HepG2 (cell line): ENCODE results near the gene BCAS1. TPM values are rescaled to one million over a fixed set of nuclear protein-coding genes. Genes with fewer than 3 reads are reported as not detected.

Source experiments
- ATAC-seq: fragments of 200-7000 bp; cut with Tn5 transposase; 3 replicates; pipeline ENCODE4 v1.9.1; 2020; ENCODE audit warnings: mild to moderate bottlenecking, moderate library complexity
- BruUV-seq: library from RNA; stranded (reverse); fragments of 400-500 nt; replicated peaks from 2 replicates; lab custom pipeline; 2021; lab: Mats Ljungman, UMichigan
- CTCF ChIA-PET: fragments of 300-600 bp; formaldehyde crosslinking; extraction: SDS; loops from one replicate; lab custom pipeline; 2021; ENCODE audit warnings: low total read pairs, inconsistent platforms, low intra/inter-chr PET ratio; lab: Yijun Ruan, JAX
- POLR2A ChIA-PET: fragments of 350-600 bp; sonication (Branson Sonifier 250); formaldehyde crosslinking; loops from one replicate; lab custom pipeline; 2020; ENCODE audit warnings: antibody characterized with exemption, inconsistent platforms; lab: Yijun Ruan, JAX
- DNase-seq: peaks from one replicate; pipeline ENCODE4 v3.0.0-alpha.2; 2015; ENCODE audit warnings: low spot score
- FAIRE-seq: peaks from 3 replicates; lab custom pipeline; 2011; peaks lifted over from hg19 to GRCh38; lab: Jason Lieb, UNC
- H2AFZ ChIP-seq: one replicate; pipeline ENCODE4 v1.6.1; 2011; ENCODE audit warnings: low read length, inconsistent platforms
- H3K27ac ChIP-seq: fragments of 300-600 bp; 3 replicates; pipeline ENCODE4 v1.8.0; 2011; ENCODE audit warnings: mixed run types, mild to moderate bottlenecking, mixed read lengths, low read length, inconsistent platforms; ENCODE audit not compliant: insufficient read depth; ENCODE audit errors: extremely low read length
- H3K27me3 ChIP-seq, 2 experiments: fragments of 200-600 bp in 1 of 2; 2 replicates in 1 of 2; 3 replicates in 1 of 2; pipeline versions ENCODE4 v1.6.0 to v1.8.0; 2011; ENCODE audit warnings: low read length in 2 of 2, mild to moderate bottlenecking in 2 of 2, moderate library complexity in 2 of 2, inconsistent platforms in 1 of 2; ENCODE audit not compliant: insufficient read depth in 2 of 2, control insufficient read depth in 1 of 2
- H3K36me3 ChIP-seq, 2 experiments: fragments of 200-600 bp in 1 of 2; replicated peaks in 1 of 2; 2 replicates in 1 of 2; 3 replicates in 1 of 2; pipeline versions ENCODE4 v1.5.1 to v1.8.0; 2011; ENCODE audit warnings: low read length in 2 of 2, inconsistent platforms in 1 of 2; ENCODE audit not compliant: insufficient read depth in 2 of 2, control insufficient read depth in 1 of 2
- H3K4me1 ChIP-seq: 2 replicates; pipeline ENCODE4 v1.5.1; 2012; ENCODE audit warnings: low read length, inconsistent platforms; ENCODE audit not compliant: insufficient read depth
- H3K4me2 ChIP-seq: 2 replicates; pipeline ENCODE4 v1.6.0; 2011; ENCODE audit warnings: low read depth, low read length, inconsistent platforms
- H3K4me3 ChIP-seq, 3 experiments: fragments of 200-600 bp in 1 of 3; sonication (generic), shearing (Covaris generic) in 1 of 3; replicated peaks in 1 of 3; 2 replicates each; pipeline ENCODE4 v1.5.1; 2011 to 2016; ENCODE audit warnings: low read length in 3 of 3, inconsistent platforms in 2 of 3, low read depth in 2 of 3, mild to moderate bottlenecking in 2 of 3, control low read depth in 1 of 3, mixed read lengths in 1 of 3; ENCODE audit not compliant: insufficient read depth in 1 of 3
- H3K79me2 ChIP-seq: one replicate; pipeline ENCODE4 v1.6.1; 2011; ENCODE audit warnings: low read length, inconsistent platforms; ENCODE audit not compliant: insufficient read depth
- H3K9ac ChIP-seq: 2 replicates; pipeline ENCODE4 v1.6.0; 2011; ENCODE audit warnings: mild to moderate bottlenecking, low read depth, low read length, inconsistent platforms; ENCODE audit not compliant: insufficient read depth
- H3K9me3 ChIP-seq: 2 replicates; pipeline ENCODE4 v1.5.1; 2012; ENCODE audit warnings: mild to moderate bottlenecking, low read length
- H4K20me1 ChIP-seq: 2 replicates; pipeline ENCODE4 v1.6.0; 2011; ENCODE audit warnings: inconsistent platforms, mild to moderate bottlenecking, low read length, moderate library complexity; ENCODE audit not compliant: insufficient read depth
- CCDC6 ChIP-seq: sonication (generic); formaldehyde crosslinking; IDR thresholded peaks from 2 replicates; pipeline ENCODE4 v1.8.1; 2022; ENCODE audit warnings: mild to moderate bottlenecking, missing genetic modification reagents, moderate library complexity
- CREM ChIP-seq, 2 experiments: sonication (generic) in 1 of 2; formaldehyde crosslinking in 1 of 2; IDR thresholded peaks; 2 replicates each; pipeline versions ENCODE4 v1.4.0 to v1.6.1; 2016 to 2020; ENCODE audit warnings: antibody characterized with exemption in 1 of 2, mild to moderate bottlenecking in 1 of 2, missing genetic modification reagents in 1 of 2
- ETV5 ChIP-seq: IDR thresholded peaks from 2 replicates; pipeline ENCODE4 v1.6.1; 2018; ENCODE audit warnings: missing biosample characterization, missing genetic modification reagents, inconsistent platforms, borderline replicate concordance
- HNRNPUL1 ChIP-seq: fragments of 200-400 bp; formaldehyde crosslinking; IDR thresholded peaks from 2 replicates; pipeline ENCODE4 v1.6.1; 2017; ENCODE audit warnings: low read depth, mild to moderate bottlenecking, low read length, moderate library complexity
- KDM1A ChIP-seq: IDR thresholded peaks from 2 replicates; pipeline ENCODE4 v1.6.1; 2016; ENCODE audit warnings: missing compliant biosample characterization
- NR2F1 ChIP-seq, 2 experiments: fragments of 450-650 bp in 1 of 2; formaldehyde crosslinking in 1 of 2; IDR thresholded peaks; 2 replicates each; pipeline versions ENCODE4 v1.5.0 to v1.6.1; 2016 to 2020; ENCODE audit warnings: mild to moderate bottlenecking in 1 of 2, missing compliant biosample characterization in 1 of 2, missing genetic modification reagents in 1 of 2, moderate library complexity in 1 of 2
- SOX6 ChIP-seq, 2 experiments: fragments of 450-650 bp in 1 of 2; sonication (generic) in 1 of 2; formaldehyde crosslinking in 1 of 2; IDR thresholded peaks; 2 replicates each; pipeline versions ENCODE4 v1.4.0 to v1.6.1; 2017 to 2020; ENCODE audit warnings: antibody characterized with exemption in 1 of 2, mild to moderate bottlenecking in 1 of 2, missing genetic modification reagents in 1 of 2
- SPEN ChIP-seq: sonication (generic); formaldehyde crosslinking; IDR thresholded peaks from 2 replicates; pipeline ENCODE4 v1.5.1; 2020; ENCODE audit warnings: low read depth, mild to moderate bottlenecking, missing genetic modification reagents
- TP53 ChIP-seq: sonication (generic); formaldehyde crosslinking; conservative IDR thresholded peaks from 2 replicates; pipeline ENCODE4 v1.4.0; 2020; ENCODE audit warnings: missing genetic modification reagents
- ZKSCAN5 ChIP-seq: sonication (generic); formaldehyde crosslinking; IDR thresholded peaks from 2 replicates; pipeline ENCODE4 v1.5.1; 2020; ENCODE audit warnings: mild to moderate bottlenecking, missing genetic modification reagents
- ZNF160 ChIP-seq: sonication (generic); formaldehyde crosslinking; IDR thresholded peaks from 2 replicates; pipeline ENCODE4 v1.8.0; 2022; ENCODE audit warnings: mild to moderate bottlenecking, inconsistent platforms, missing genetic modification reagents
- ZNF326 ChIP-seq: sonication (generic); formaldehyde crosslinking; IDR thresholded peaks from 2 replicates; pipeline ENCODE4 v1.4.0; 2020; ENCODE audit warnings: missing genetic modification reagents, borderline replicate concordance
- ZNF337 ChIP-seq: sonication (generic); formaldehyde crosslinking; IDR thresholded peaks from 2 replicates; pipeline ENCODE4 v1.5.1; 2020; ENCODE audit warnings: missing genetic modification reagents, low read depth, mild to moderate bottlenecking, borderline replicate concordance
- ZNF530 ChIP-seq: sonication (generic); formaldehyde crosslinking; IDR thresholded peaks from 2 replicates; pipeline ENCODE4 v1.5.0; 2020; ENCODE audit warnings: low read depth, mild to moderate bottlenecking, missing genetic modification reagents
- ZNF629 ChIP-seq: sonication (generic); formaldehyde crosslinking; conservative IDR thresholded peaks from 2 replicates; pipeline ENCODE4 v1.5.0; 2020; ENCODE audit warnings: missing genetic modification reagents
- ZNF768 ChIP-seq: sonication (generic); formaldehyde crosslinking; IDR thresholded peaks from 2 replicates; pipeline ENCODE4 v1.4.0; 2020; ENCODE audit warnings: missing genetic modification reagents
- ZNF816 ChIP-seq: sonication (generic); formaldehyde crosslinking; IDR thresholded peaks from 2 replicates; pipeline ENCODE4 v1.8.0; 2022; ENCODE audit warnings: missing genetic modification reagents, mild to moderate bottlenecking, borderline replicate concordance
- WGBS: methylation state at CpG from one replicate; pipeline ENCODE4 v1.1.6; 2017; ENCODE audit warnings: low lambda C conversion rate; 5-methylcytosine and 5-hydroxymethylcytosine counted together
- in situ Hi-C: cut with HindIII; loops from 2 replicates; pipeline ENCODE4 v1.10.0; 2017; ENCODE audit warnings: low pct_unique_long_range_greater_than_20kb; ENCODE audit not compliant: extremely low pct_ligation_motif_present
- intact Hi-C: fragments of 100-400 bp; cut with micrococcal nuclease; formaldehyde crosslinking; loops from one replicate; pipeline ENCODE4 v1.10.0; 2022; ENCODE audit not compliant: unreplicated experiment
- polyA plus RNA-seq, 8 experiments: library from polyadenylated mRNA; depleted of rRNA in 3 of 8; stranded (reverse) in 7 of 8; unstranded in 1 of 8; fragments of >200 nt; fragmentation: Illumina TruSeq in 4 of 8; extraction: Trizol in 4 of 8; gene quantifications; 2 replicates each; pipeline versions ENCODE4 v1.2.1 to v1.2.3, GENCODE V29; 2011 to 2016; ENCODE audit warnings: low read depth in 4 of 8, missing spikeins in 1 of 8, mixed read lengths in 1 of 8; ENCODE audit not compliant: insufficient read depth in 1 of 8
- total RNA-seq, 5 experiments: library from RNA; depleted of rRNA; stranded (reverse); fragments of >200 nt; fragmentation: Illumina TruSeq; extraction: Trizol; gene quantifications; 2 replicates each; pipeline ENCODE4 v1.2.3, GENCODE V29; 2016; ENCODE audit warnings: low read depth in 1 of 5
- TF ChIP-seq, protein P1 (sequence below): sonication (generic); formaldehyde crosslinking; IDR thresholded peaks from 2 replicates; pipeline ENCODE4 v1.4.0; 2020; ENCODE audit warnings: missing genetic modification reagents

BCAS1 gene
- total and polyA plus RNA-seq, 2 of the 13 experiments (the other 11 are each of a cell fraction or from before 2014, with no cell fraction given), result 0.55 to 0.91 TPM

DNA sequence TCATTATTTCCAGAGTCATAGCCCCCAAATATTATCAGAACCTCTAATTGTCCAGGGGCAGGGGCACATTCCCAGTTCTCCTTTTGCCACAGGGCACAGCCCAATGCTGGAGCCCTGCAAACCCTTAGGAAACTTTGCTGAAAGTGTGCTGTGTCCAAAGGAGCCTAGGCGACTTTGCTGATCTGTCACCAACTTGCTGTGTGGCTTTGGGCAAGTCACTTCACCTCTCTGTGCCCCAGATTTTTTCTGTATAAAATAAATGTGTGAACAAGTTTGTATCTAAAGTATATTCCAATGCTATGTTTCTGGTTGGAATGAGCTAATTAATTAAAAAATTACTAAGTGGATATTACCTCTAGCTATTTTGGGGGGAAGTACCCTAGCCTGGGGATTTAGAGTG, 25.4 kb upstream of the BCAS1 start:
- in situ Hi-C loops (loop anchor here (5.0 to 10.0 kb wide), 2 partner anchors 101 to 521 kb away; no protein-coding TSS in a partner anchor), intact Hi-C loops (loop anchor here (1.0 to 5.0 kb wide), 2 partner anchors 102 to 551 kb away; no protein-coding TSS in a partner anchor)
- ChIA-PET POLR2A (interaction anchor here (2.0 to 2.7 kb wide), 2 partner anchors 28 to 99 kb away, joined by 4 to 19 read pairs; no protein-coding TSS in a partner anchor), CTCF (interaction anchor here (0.7 to 7.4 kb wide), 4 partner anchors 12 to 551 kb away, joined by 3 to 358 read pairs (median 3); no protein-coding TSS in a partner anchor)
- H3K9me3 ChIP-seq, result no peaks in the 10 kb centered on the region
- H3K4me3 ChIP-seq, result no peak overlapping the region
- H4K20me1 ChIP-seq, result no peaks in the 10 kb centered on the region
- no peak overlapping the region for H3K4me2 ChIP-seq
- no TSS peak for BruUV-seq
- H3K9ac ChIP-seq, result no peak overlapping the region
- no peak for FAIRE-seq
- H3K36me3 ChIP-seq, result no peaks in the 10 kb centered on the region
- WGBS, result 39% methylated on average over 1 of the region's 1 CpG
- TF ChIP-seq KDM1A, result no peak
- peak; percentile 91 for TF ChIP-seq ZNF768 (CRISPR knock-in tag)
- H3K27ac ChIP-seq, result no peak overlapping the region
- H3K27me3 ChIP-seq, result no peaks in the 10 kb centered on the region
- no peak overlapping the region for H2AFZ ChIP-seq
- no peaks in the 10 kb centered on the region for H3K79me2 ChIP-seq
- no peak for DNase-seq
- H3K4me1 ChIP-seq, result peaks cover 38% of the 10 kb centered on the region
- ATAC-seq, result no peak

DNA sequence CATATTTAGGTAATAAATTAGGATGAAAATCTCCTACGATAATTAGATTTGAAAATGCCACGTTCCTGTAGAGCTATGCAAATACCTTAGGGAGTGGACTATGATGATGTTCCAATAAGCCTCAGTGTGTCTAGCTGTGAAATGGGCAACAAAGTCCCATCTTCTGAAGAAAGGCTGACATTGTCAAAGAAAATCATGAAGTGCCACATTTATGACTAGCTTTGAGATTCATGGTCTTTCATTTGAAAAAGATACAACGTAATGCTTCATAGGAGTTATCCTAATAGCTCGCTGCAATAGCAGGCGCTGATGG, 23.8 kb upstream of the BCAS1 start:
- FAIRE-seq, result no peak
- no peak for ATAC-seq
- Histone ChIP-seq H3K79me2 (no peaks in the 10 kb centered on the region), H3K27me3 (peaks cover 0 to 3% of the 10 kb centered on the region in 2 experiments; a peak in 1 of 5 replicates), H4K20me1 (no peaks in the 10 kb centered on the region), H3K9me3 (no peaks in the 10 kb centered on the region), H2AFZ (no peak overlapping the region), H3K4me2 (no peak overlapping the region), H3K9ac (no peak overlapping the region), H3K36me3 (no peaks in the 10 kb centered on the region), H3K4me3 (no peak overlapping the region), H3K27ac (no peak overlapping the region), H3K4me1 (peaks cover 29% of the 10 kb centered on the region)
- ChIA-PET CTCF (interaction anchor here (7.4 kb wide), 1 partner anchor 104 kb away, joined by 358 read pairs; no protein-coding TSS in a partner anchor), POLR2A (interaction anchor here (1.7 to 2.0 kb wide), 2 partner anchors 27 to 101 kb away, joined by 4 read pairs; no protein-coding TSS in a partner anchor)
- in situ Hi-C loops (loop anchor here (10.0 kb wide), 1 partner anchor 519 kb away; no protein-coding TSS in a partner anchor), intact Hi-C loops (no loop called here)
- WGBS, result 60% methylated on average over 5 of the region's 5 CpGs
- DNase-seq, result no peak
- no TSS peak for BruUV-seq
- TF ChIP-seq SOX6 (IDR thresholded peaks at IDR 0.05) (no peak), SOX6 (CRISPR knock-in tag; IDR thresholded peaks at IDR 0.05) (no peak), ZNF768 (CRISPR knock-in tag) (no peak), TP53 (CRISPR knock-in tag) (no peak), SPEN (CRISPR knock-in tag) (no peak), CREM (IDR thresholded peaks at IDR 0.05) (0 out of 2 replicates have a peak, but pooled peaks have one; percentile 20), CREM (CRISPR knock-in tag; IDR thresholded peaks at IDR 0.05) (no peak), NR2F1 (CRISPR knock-in tag; IDR thresholded peaks at IDR 0.05) (no peak), ETV5 (CRISPR knock-in tag) (no peak), ZNF160 (CRISPR knock-in tag) (no peak), ZNF326 (CRISPR knock-in tag) (no peak), CCDC6 (no peak), HNRNPUL1 (no peak), ZNF816 (CRISPR knock-in tag) (no peak), ZNF629 (peak; percentile 94), ZNF337 (CRISPR knock-in tag) (no peak), ZKSCAN5 (CRISPR knock-in tag) (no peak), ZNF530 (CRISPR knock-in tag) (no peak)
- TF ChIP-seq, protein P1, sequence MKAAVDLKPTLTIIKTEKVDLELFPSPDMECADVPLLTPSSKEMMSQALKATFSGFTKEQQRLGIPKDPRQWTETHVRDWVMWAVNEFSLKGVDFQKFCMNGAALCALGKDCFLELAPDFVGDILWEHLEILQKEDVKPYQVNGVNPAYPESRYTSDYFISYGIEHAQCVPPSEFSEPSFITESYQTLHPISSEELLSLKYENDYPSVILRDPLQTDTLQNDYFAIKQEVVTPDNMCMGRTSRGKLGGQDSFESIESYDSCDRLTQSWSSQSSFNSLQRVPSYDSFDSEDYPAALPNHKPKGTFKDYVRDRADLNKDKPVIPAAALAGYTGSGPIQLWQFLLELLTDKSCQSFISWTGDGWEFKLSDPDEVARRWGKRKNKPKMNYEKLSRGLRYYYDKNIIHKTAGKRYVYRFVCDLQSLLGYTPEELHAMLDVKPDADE, result no peak
